ENCODE data around the gene HS3ST3A1.

HS3ST3A1 gene

DNA sequence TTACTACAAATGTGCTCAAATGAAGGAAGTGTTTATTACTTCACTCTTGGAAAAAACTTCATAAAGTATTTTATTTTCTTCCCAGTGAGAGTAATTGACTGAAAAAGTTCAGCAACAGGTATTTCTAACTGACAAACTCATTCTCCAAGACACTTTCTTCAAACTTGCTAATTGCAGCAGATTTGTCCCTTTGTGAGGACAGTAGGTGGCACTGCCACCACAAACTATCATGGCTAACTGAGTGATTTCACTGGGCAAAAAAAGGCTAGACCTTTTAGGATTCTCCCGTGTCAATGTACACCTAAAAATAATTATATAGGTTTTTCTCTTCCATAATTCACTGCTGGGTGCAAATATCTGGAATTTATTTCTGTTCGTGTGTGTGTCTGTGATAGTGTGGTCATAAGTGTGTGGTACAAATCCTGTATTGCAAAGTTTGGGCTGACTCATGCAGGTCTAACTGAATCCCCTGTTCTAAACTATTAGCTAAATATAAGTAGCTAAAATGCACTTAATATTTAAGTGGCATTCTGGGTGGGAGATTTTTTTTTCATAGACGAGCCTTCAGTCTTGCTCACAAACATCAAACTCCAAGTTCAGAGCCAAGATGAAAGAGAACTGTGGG lies 3.9 kb downstream of the HS3ST3A1 start:
- peak; percentile 43 for DNase-seq

DNA sequence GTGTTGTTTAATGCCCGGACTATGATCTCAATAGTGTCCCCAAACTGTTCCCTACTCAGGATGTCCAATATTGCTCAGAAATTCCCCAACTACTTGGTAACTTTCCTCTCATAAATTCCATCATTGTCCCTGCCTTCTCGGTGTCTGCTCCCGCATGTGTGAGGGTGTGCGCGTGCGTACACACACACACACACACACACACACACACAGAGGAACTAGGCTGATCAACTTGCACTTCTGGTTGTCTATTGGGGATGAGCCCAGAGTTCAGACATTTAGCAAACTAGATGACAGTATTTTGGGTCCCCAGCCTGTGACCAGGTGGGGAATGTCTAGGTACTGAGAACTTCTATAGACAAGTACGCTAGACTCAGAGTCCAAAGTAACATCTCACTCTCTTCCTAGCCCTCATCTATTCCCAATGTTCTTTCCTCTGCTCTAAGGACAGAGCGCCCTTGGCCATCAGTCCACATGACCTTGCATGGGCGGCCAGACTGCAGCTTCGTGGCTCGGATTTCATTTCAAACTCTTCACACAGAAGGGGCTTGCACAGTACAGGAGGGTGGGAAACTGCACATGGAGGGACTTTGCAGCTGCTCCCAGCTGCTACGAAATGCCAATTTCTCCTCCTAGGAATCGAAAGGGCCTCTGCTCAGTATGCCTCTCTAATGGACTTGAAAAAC lies 5.3 kb downstream of the HS3ST3A1 start:
- no peak for DNase-seq

DNA sequence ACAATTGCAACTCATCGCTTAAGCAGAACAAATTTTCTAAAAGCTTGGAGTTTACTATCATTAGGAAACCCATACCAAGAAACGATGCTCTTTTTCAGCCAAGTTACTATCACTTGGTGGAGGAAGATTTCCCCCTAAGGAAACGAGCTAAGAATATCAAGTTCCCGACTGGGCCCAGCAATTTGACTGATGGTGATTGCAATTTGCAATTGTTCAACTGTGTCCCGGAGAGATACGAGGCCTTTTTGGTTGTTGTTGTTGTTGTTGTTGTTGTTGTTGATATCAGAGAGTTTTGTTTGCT lies 6.2 kb downstream of the HS3ST3A1 start:
- DNase-seq = no peak

DNA sequence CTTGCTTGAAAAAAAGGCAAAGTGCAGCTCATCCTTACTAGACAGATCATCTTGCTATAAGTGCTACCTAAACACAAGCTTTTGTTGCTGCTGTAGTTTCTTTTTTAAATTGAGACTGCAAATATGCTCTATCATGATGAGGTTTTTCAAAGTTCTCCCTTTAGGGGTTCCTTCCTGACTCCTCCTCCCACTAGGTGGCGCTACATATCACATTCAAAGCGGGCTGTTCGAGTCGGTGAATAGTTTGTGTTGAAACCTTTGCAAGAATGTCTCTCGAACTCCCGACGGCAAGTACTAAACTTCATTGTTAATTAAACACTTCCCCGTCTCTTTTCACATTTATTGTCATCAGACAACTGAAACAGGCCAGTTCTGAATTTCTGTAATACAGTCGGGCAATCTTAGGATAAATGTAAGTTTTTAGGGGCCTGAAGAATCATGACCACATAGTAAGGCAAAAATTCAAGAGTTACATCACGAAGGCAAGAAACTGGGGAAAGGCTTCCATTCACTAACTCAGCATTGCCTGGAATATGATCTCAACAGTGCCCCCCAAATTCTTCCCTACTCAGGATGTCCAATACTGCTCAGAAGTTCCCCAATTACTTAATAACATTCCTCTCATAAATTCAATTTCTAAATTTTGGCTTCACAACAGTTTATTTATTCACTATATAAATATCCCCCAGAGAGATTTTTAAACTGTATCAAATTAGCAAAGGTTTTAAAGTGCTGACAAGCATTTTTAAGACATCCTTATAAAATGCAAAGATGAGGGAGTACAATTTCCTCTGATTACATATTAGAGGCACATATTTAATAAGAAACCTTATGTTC lies 6.7 kb downstream of the HS3ST3A1 start:
- peak; percentile 87 for DNase-seq

DNA sequence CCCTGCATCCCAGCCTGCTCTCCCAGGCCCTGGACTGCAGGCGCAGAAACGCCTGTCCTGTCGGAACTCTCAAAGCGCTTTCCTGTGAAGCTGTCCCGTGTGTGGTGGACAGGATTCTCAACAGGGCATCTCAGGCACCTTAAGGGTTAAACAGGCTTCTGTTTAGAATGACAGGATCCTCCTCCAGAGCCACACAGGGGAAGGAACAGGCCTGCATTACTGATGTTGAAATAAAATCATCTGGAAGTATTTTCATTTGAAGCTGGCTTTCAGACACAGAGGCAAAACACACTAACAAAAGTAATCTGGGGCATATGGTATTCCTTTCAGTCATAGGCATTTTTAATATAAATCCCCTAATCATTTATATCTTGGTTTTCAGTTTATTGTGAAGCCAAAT lies 7.4 kb downstream of the HS3ST3A1 start:
- DNase-seq = no peak

DNA sequence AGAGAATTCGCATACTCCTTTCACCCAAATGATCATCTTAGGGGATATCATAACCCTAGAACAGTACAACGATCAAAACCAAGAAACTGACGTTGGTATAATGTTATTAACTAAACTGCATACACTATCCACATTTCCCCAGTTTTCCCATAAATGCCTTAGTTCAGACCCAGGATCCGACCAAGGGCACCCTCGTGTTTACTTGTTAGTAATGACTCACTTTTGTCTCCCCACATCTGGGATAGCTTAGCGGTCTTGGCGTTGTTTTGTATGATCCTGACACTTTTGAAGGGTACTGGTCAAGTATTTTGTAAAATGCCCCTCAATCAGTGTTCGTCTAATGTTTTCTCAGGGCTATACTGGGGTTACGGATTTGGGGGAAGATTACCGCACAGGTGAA lies 8.0 kb downstream of the HS3ST3A1 start:
- DNase-seq = no peak

DNA sequence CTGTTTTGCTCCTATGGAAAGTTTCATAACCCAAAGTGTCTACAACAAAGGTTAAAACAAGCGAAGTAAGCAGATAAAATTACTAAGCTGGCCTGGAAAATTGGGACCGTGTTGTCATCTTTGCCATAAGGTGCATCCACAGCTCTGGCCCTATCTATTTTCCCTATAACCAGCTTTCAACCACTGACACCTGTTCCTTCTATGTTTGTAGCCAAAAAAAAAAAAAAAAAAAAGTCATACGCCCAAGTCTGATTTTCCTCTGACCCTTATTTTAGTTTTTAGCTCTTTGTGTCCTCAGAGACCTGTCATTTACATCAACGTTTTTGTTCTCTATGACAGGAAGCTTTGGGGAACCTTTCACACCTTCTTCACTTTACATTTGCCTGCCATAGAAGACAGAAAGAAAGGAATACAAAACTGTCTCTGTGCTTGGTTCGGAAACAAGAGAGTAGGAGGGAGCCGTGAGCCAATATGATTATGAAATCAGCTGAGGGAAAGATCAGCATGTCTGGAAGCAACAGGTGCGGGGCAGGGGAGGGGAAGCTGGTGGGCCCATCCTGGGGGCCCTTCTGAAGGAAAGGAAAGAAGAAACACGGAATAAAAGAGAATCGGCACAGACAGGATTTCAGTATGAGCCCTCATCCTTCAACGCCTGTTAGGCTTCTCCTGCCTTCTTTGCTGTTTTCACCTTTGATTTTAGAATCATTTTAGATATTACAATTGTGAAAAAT lies 8.5 kb downstream of the HS3ST3A1 start:
- no peak for DNase-seq

DNA sequence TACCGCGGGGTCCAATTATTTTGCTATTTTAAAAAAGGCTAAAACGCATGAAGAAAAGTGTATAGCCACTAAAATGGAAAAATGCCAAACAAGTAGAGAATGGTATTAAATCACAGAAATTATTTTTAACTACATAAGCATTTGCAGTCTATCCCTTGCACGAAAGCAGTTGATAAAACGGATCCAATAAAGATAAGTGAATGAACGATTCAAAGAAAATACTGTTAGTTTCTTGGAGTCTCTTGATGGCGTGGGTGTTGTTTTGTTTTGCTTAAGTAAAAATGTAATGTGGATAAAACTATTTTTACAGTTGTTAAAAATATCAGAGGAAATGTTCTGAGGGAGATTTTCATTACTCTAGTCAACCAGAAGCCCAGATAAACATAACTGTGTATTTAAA lies 9.3 kb downstream of the HS3ST3A1 start:
- DNase-seq = no peak

DNA sequence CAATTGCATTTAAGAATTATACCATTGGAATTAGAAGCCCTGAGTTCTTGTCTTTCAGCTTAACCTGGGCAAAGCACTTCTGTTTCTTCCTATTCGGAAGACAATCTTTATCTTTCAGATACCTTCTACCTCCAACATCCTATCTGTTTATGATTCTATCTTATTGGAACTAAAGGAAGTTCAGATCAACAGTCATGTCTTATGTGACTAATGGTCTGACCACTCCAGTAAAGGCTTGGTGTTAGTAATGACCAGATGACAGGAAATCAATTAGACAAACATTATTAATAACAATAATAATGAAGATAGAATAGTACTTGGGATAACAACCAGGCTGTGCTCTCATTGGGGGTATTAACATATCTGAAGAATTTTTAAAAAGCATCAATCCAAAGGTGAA lies 11.3 kb downstream of the HS3ST3A1 start:
- DNase-seq = no peak

DNA sequence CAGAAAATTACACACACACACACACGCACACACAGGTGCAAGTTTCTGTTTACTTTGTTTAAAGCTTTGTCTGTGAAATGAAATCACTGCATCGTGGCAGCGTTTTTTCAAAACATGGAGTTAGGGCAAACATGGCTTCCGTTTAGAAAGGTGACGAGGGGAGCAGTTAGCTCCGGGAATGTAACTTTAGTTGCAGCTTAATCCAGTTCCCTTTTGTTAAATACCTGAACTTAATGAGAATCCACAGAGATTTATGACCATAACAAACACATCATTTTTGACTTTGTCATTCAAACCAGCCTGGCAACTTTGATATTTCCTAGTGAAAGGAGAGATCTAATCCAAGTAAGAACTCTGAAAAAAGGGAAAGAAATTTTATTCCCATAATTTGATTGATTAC lies 12.1 kb downstream of the HS3ST3A1 start:
- DNase-seq = no peak

DNA sequence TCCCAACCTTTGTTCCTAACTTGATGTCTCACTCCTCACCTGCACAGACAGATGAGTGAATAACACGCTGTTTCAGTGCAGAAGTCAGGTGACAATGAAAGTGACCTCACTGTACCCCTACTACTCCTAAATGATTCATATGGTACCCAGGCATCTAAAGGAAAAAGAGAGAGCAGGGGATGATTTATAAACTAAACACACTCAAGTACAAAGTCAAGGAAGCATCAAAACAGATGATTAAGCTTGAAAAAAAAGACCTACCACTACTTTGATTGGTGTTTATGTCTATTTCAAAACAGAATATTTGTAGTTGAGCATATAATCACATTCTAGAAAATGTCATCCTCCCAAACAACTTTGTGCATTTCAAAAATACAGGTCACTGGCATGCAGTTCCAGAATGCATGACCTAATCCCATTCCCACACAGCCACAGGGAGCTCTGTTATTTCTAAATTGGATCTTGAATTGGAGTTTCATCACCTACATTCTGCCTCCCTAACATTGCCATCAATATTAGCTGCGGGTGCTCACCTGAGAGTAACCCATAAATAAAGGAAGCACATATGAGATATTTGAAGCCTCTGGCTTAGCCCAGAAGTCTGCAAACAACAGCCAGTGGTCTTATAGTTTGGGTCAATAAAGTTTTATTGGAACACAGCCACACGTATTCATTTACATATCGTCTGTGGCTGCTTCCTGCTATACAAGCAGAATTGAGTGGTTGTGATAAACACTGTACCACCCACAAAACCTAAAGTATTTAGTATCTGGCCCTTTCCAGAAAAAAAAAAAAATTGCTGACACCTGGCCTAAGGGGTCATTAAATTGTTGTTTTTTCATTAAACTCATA lies 14.0 kb downstream of the HS3ST3A1 start:
- no peak for DNase-seq

DNA sequence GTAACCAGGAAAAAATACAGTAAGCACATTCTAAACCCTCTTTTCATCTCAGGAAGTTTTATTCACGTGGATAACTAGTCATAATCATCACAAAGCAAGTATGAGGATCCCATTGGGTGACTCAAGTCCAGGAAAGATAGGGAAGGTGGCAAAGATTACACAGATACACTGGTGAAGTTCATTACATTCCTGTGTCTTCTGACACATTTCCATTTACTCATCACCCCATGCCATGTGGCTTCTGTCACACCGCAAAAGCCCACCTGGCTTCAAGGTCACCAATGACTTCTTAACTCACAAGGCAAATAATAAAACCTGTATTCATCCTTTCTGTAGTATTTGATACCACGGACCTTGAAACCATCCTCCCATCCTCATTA lies 17.0 kb downstream of the HS3ST3A1 start:
- no peak for DNase-seq

DNA sequence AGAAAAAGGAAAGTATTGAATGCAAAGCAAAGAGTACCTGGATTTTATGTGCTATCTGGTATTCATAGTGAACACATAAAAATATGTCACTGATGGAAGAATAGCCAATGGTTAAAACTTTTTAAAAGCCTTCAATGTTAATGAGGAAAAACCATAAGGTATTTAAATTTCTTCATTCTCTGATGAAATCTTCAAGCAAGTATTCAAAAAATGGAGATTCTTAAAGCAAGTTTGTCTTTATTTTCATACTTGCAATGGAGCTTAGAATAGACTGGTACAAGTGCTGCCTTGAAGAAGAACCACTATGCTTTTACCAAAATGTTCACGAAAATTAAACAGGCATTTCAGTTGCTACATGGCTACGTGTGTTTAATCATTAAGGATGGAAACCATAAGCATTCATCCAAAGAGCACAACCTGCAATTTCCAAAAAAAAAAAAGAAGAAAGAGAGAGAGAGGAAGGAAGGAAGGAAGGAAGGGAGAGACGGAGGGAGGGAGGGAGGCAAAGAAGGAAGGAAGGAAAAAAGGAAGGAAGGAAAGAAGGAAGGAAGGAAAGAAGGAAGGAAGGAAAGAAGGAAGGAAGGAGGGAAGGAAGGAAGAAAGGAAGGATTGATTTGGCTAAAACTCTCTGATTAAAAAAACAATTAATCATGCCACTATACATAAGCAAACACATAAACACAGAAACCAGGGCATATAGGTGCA lies 17.6 kb downstream of the HS3ST3A1 start:
- no peak for DNase-seq

DNA sequence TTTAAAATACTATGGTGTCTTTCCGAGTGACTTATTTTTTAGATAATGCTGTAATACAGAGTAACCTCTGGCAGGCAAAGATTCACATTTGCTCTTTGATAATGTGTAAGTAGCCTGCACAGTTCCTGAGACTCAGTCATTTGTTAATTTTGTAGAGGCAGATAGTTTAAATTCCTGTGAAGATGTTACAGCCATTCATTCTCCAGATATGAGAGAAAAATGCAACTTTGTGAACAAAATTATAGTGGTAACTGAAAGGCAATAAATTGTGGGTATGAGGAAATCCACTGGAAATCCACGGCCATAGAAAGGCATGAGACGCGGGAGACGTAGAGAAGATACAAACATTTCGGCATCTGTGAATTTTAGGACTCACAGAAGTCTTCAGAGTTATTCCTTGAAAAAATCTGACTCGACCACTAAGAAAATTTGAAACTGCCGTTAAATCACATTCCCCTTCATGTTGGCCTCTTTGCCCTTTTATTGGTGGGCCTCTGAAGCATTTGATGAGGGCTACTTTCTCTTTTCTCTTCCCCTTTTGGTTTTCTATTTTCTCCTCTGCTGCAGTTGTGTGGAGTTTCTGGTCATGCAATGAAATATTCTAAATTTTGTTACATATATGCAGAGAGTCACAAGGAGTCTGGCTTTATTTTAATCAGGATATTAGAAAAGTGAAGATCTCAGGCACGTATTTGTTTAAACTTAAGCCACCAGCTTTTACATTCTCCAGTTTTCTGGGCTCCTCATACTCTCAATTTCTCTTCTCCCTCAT lies 18.8 kb downstream of the HS3ST3A1 start:
- DNase-seq = no peak

DNA sequence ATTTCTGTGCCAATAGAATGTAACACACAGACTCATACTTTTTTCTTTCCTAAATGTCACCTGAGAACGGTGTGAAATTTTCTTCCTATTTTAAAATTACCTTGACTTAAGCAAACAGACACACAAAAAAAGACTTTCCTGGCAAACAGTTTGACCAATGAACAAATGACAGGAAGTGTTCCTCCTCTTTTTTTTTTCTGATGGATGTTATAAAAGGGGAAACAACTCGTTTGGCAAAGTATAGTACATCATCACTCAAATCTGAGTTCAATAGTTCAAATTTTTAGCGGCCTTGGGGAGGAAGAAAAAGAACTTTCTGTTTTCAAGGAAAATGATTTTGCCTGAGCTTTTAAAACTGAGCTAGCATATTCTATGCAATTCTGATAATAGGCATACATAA lies 19.8 kb downstream of the HS3ST3A1 start:
- DNase-seq = no peak

DNA sequence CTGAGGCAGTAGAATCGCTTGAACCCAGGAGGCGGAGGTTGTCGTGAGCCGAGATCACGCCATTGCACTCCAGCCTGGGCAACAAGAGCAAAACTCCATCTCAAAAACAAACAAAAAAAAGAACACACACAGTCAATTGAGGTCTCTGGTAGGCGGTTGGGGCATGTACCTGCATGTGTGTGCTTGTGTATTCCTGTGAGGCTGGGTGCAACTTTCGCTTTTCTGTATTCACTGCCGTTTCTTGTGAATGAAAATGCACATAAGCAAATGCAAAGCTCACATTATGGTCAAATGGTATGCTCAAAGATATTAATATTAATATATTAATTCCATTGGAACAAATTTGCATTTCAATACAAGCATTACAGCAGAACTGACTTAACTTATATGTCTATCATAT lies 20.9 kb downstream of the HS3ST3A1 start:
- DNase-seq = no peak

DNA sequence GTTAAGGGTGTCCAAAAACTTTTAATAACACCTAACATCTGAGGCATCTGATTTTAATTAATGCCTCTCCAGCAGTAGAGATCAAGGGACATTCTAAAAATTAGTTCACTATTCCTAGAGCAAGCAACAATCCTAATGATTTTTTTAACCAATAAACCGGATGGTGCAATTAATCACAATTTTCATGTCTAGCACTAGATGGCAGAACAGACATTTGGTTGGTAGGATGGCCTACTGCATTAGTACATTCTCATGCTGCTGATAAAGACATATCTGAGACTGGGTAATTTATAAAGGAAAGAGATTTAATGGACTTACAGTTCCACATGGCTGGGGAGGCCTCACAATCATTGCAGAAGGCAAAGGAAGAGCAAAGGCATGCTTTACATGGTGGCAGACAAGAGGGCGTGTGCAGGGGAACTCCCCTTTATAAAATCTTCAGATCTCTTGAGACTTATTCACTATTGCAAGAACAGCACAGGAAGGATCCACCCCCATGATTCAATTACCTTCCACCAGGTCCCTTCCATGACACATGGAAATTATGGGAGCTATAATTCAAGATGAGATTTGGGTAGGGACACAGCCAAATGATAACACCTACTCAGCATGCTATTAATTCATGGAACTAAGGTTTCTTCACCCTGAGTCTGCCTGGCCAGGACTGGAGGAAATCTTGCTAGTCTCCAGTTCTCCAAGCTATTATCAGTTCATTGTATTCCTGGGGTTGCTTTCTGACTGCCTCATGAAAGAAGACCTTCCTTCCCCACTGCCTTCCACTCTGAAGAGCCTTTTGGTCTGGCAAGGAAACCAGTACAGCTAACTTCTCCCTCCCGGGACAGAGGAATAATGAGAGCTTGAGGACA lies 24.8 kb downstream of the HS3ST3A1 start:
- no peak for DNase-seq

DNA sequence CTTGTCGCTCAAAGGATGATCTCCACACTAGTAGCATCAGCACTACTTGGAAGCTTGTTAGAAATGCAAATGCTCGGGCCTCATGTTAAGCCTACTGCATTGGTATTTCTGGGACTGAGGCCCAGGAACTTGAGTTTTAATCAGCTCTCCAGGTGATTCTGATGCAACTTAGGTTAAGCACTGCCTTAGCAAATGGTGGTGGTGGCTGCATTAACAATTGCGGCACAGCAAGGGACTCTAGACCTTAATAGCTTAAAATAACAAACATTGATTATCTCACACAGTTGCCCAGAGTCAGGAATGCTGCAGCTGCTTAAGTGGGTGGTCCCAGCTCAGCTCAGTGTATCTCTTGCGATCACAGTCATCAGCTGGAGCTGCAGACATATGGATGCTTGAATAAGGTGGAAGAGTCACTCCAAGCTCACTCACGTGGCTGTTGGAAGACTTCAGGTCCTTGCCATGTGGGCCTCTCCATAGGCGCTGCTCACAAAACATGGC lies 25.8 kb downstream of the HS3ST3A1 start:
- DNase-seq = no peak

DNA sequence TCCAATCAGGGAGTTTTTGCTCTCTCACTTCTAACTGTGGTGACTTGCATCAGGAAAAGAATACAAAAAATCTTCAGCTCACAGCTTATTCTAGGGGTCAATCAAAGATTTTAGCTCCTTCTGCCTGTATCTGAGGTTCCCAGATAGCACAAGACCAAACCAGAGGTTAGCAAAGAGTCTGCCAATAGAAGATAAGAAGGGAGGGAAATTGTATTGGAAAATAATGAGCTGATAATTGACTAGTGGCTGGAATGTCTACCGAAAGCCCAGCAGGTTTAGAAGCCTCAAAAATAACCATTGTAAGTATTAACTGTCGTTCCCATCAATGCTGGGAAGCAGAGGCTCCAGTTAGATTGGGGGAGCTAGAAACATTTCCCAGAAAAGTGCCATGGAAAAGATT lies 26.3 kb downstream of the HS3ST3A1 start:
- no peak for DNase-seq

DNA sequence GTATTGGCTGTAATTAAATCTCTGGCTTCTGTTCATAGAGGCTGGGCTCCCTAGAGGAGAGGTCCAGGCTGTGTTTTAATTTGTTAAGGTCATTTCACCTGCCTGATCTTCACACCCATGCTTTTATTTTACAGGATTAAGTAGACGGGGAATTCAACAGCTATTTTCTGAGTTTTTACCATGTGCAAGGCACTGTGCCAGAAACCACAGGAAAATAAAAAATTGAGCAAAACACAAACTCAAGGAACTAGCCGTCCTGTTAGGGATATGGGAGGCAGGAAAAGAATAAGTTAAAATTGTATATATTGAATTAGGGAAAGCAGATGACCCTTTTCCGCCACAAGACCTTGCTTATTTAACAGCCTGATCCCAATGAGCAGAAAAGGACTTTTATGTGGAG lies 29.1 kb downstream of the HS3ST3A1 start:
- DNase-seq = no peak
